ENCODE data around the gene RABGEF1. TPM values are rescaled to one million over a fixed set of nuclear protein-coding genes. Genes with fewer than 3 reads are reported as not detected.

The RABGEF1 gene
- total and polyA plus RNA-seq, 2 of the 8 experiments (the other 6 are each of a cell fraction or from before 2014, with no cell fraction given), result 10.2 to 18.0 TPM

DNA sequence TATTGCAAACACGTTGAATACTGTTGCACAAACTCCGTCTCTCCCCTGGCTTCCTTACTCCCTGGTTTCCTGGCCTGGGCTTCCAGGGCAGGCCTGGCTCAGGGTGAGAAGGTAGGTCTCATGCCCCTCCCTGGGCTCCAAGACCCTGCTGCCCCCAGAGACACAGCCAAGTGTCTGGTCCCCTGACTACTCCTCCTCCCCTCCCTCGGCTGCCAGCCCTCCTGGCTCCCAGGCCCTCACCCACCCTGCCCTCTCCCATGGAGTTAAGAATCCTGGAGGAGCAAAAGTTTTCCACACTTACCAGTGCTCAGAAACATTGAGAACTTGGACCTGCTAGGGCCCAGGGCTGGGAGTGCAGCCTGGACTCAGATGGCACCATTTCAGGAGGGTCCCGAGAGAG is 47.2 kb upstream of the RABGEF1 start (continued):
- TF ChIP-seq, protein P1, sequence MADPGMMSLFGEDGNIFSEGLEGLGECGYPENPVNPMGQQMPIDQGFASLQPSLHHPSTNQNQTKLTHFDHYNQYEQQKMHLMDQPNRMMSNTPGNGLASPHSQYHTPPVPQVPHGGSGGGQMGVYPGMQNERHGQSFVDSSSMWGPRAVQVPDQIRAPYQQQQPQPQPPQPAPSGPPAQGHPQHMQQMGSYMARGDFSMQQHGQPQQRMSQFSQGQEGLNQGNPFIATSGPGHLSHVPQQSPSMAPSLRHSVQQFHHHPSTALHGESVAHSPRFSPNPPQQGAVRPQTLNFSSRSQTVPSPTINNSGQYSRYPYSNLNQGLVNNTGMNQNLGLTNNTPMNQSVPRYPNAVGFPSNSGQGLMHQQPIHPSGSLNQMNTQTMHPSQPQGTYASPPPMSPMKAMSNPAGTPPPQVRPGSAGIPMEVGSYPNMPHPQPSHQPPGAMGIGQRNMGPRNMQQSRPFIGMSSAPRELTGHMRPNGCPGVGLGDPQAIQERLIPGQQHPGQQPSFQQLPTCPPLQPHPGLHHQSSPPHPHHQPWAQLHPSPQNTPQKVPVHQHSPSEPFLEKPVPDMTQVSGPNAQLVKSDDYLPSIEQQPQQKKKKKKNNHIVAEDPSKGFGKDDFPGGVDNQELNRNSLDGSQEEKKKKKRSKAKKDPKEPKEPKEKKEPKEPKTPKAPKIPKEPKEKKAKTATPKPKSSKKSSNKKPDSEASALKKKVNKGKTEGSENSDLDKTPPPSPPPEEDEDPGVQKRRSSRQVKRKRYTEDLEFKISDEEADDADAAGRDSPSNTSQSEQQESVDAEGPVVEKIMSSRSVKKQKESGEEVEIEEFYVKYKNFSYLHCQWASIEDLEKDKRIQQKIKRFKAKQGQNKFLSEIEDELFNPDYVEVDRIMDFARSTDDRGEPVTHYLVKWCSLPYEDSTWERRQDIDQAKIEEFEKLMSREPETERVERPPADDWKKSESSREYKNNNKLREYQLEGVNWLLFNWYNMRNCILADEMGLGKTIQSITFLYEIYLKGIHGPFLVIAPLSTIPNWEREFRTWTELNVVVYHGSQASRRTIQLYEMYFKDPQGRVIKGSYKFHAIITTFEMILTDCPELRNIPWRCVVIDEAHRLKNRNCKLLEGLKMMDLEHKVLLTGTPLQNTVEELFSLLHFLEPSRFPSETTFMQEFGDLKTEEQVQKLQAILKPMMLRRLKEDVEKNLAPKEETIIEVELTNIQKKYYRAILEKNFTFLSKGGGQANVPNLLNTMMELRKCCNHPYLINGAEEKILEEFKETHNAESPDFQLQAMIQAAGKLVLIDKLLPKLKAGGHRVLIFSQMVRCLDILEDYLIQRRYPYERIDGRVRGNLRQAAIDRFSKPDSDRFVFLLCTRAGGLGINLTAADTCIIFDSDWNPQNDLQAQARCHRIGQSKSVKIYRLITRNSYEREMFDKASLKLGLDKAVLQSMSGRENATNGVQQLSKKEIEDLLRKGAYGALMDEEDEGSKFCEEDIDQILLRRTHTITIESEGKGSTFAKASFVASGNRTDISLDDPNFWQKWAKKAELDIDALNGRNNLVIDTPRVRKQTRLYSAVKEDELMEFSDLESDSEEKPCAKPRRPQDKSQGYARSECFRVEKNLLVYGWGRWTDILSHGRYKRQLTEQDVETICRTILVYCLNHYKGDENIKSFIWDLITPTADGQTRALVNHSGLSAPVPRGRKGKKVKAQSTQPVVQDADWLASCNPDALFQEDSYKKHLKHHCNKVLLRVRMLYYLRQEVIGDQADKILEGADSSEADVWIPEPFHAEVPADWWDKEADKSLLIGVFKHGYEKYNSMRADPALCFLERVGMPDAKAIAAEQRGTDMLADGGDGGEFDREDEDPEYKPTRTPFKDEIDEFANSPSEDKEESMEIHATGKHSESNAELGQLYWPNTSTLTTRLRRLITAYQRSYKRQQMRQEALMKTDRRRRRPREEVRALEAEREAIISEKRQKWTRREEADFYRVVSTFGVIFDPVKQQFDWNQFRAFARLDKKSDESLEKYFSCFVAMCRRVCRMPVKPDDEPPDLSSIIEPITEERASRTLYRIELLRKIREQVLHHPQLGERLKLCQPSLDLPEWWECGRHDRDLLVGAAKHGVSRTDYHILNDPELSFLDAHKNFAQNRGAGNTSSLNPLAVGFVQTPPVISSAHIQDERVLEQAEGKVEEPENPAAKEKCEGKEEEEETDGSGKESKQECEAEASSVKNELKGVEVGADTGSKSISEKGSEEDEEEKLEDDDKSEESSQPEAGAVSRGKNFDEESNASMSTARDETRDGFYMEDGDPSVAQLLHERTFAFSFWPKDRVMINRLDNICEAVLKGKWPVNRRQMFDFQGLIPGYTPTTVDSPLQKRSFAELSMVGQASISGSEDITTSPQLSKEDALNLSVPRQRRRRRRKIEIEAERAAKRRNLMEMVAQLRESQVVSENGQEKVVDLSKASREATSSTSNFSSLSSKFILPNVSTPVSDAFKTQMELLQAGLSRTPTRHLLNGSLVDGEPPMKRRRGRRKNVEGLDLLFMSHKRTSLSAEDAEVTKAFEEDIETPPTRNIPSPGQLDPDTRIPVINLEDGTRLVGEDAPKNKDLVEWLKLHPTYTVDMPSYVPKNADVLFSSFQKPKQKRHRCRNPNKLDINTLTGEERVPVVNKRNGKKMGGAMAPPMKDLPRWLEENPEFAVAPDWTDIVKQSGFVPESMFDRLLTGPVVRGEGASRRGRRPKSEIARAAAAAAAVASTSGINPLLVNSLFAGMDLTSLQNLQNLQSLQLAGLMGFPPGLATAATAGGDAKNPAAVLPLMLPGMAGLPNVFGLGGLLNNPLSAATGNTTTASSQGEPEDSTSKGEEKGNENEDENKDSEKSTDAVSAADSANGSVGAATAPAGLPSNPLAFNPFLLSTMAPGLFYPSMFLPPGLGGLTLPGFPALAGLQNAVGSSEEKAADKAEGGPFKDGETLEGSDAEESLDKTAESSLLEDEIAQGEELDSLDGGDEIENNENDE (IDR thresholded peaks at IDR 0.05; ENCODE audit: insufficient replicate concordance, low read length), result no peak
